ENCODE data around the gene CPNE1. TPM values are rescaled to one million over a fixed set of nuclear protein-coding genes. Genes with fewer than 3 reads are reported as not detected.

The CPNE1 gene
- total RNA-seq, 1 donor from 2014 or later = 76.3 TPM

DNA sequence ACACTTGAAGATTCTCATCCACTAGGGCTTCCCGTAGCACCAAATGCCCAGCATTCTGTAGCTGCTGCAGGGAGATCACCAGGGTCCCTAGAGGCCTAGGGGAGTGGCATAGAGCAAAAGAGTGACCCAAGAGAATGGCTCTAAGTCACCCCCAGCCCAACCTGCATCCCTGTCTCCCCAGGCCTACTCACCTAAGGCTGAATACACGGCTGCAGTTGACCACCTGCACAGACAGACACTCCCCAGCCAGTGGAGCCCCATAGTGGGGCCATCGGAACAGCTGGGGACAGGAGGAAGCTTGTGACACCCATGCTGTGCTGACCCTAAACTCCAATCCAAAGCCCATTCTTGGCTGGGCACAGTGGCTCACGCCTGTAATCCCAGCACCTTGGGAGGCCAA is 58.6 kb downstream of the CPNE1 start:
- no peak for DNase-seq (ENCODE audit: low read depth)
- H3K27me3 ChIP-seq (ENCODE audit: control insufficient read depth, insufficient read depth, low read length) = peaks cover 3% of the 10 kb centered on the region
- H3K4me3 ChIP-seq (ENCODE audit: low read depth, low read length) = no peak overlapping the region
- FAIRE-seq = no peak
- TF ChIP-seq, protein P1, sequence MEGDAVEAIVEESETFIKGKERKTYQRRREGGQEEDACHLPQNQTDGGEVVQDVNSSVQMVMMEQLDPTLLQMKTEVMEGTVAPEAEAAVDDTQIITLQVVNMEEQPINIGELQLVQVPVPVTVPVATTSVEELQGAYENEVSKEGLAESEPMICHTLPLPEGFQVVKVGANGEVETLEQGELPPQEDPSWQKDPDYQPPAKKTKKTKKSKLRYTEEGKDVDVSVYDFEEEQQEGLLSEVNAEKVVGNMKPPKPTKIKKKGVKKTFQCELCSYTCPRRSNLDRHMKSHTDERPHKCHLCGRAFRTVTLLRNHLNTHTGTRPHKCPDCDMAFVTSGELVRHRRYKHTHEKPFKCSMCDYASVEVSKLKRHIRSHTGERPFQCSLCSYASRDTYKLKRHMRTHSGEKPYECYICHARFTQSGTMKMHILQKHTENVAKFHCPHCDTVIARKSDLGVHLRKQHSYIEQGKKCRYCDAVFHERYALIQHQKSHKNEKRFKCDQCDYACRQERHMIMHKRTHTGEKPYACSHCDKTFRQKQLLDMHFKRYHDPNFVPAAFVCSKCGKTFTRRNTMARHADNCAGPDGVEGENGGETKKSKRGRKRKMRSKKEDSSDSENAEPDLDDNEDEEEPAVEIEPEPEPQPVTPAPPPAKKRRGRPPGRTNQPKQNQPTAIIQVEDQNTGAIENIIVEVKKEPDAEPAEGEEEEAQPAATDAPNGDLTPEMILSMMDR (IDR thresholded peaks at IDR 0.05; ENCODE audit: insufficient read depth, low read length, severe bottlenecking) = no peak
- H3K36me3 ChIP-seq (ENCODE audit: control insufficient read depth, insufficient read depth, low read length) = no peaks in the 10 kb centered on the region

GRCh38 chr20:35604449-35604747 is 60.3 kb downstream of the CPNE1 start:
- DNase-seq (ENCODE audit: low read depth) (peak; percentile 29), FAIRE-seq (no peak)
- Histone ChIP-seq H3K27me3 (ENCODE audit: control insufficient read depth, insufficient read depth, low read length) (peaks cover 16% of the 10 kb centered on the region), H3K4me3 (ENCODE audit: low read depth, low read length) (no peak overlapping the region), H3K36me3 (ENCODE audit: control insufficient read depth, insufficient read depth, low read length) (no peaks in the 10 kb centered on the region)
- TF ChIP-seq, protein P1 (IDR thresholded peaks at IDR 0.05; ENCODE audit: insufficient read depth, low read length, severe bottlenecking) = peak; percentile 56

GRCh38 chr20:35603695-35604448 is 60.8 kb downstream of the CPNE1 start:
- peaks cover 18% of the 10 kb centered on the region for H3K27me3 ChIP-seq (ENCODE audit: control insufficient read depth, insufficient read depth, low read length)
- H3K4me3 ChIP-seq (ENCODE audit: low read depth, low read length) = no peak overlapping the region
- FAIRE-seq = no peak
- no peak for DNase-seq (ENCODE audit: low read depth)
- TF ChIP-seq, protein P1 (IDR thresholded peaks at IDR 0.05; ENCODE audit: insufficient read depth, low read length, severe bottlenecking) = no peak
- H3K36me3 ChIP-seq (ENCODE audit: control insufficient read depth, insufficient read depth, low read length) = no peaks in the 10 kb centered on the region

DNA sequence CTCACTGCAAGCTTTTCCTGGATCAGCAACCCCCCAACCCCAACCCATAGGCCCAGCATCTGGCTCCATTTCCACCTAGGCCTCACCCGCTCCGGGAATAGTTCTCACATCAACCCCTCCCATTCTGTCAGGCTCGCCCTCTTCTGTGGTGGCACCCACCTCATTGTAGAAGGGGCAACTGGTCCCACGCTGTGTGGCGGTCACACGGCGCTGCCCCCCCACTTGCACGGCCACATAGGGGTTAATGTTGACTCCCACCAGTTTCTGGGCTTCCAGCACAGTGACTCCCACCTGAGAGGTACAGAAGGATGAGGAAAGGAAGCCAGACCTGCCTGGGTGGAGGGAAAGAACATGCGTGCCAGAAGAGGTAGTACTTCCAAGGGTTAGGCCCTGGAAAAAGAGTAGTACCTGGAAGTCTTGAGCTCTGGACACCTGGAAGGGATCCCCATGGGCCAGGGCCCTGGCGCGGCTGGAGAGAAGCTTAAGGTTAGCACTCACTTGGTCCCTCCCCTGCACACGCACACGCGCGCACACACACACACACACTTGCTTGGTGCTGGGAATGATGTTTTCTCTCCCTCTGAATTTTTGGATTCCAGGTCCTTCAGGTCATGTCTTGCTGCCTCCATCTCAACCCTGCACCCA is 61.7 kb downstream of the CPNE1 start:
- TF ChIP-seq, protein P1 (IDR thresholded peaks at IDR 0.05; ENCODE audit: insufficient read depth, low read length, severe bottlenecking) = no peak
- FAIRE-seq (no peak), DNase-seq (ENCODE audit: low read depth) (no peak)
- no peaks in the 10 kb centered on the region for H3K36me3 ChIP-seq (ENCODE audit: control insufficient read depth, insufficient read depth, low read length)
- peaks cover 20% of the 10 kb centered on the region for H3K27me3 ChIP-seq (ENCODE audit: control insufficient read depth, insufficient read depth, low read length)
- H3K4me3 ChIP-seq (ENCODE audit: low read depth, low read length) = no peak overlapping the region

- TF ChIP-seq, protein P1 (IDR thresholded peaks at IDR 0.05; ENCODE audit: insufficient read depth, low read length, severe bottlenecking) = no peak
Observed at GRCh38 chr20:35601990-35602389, 62.7 kb downstream of the CPNE1 start.

More at GRCh38 chr20:35601990-35602389, 62.7 kb downstream of the CPNE1 start:
- DNase-seq (ENCODE audit: low read depth) = no peak
- H3K36me3 ChIP-seq (ENCODE audit: control insufficient read depth, insufficient read depth, low read length) = no peaks in the 10 kb centered on the region
- peak overlapping the region; percentile 33 for H3K4me3 ChIP-seq (ENCODE audit: low read depth, low read length)
- FAIRE-seq = no peak
- peaks cover 20% of the 10 kb centered on the region for H3K27me3 ChIP-seq (ENCODE audit: control insufficient read depth, insufficient read depth, low read length)

All from bronchial epithelial cell (primary cell).